NCI-H146 treated with DMSO at 0.1 percent for 48 hours (cell line): ENCODE results near the gene PAQR8.
"Not testable (repeated sequence)": the region's sequence is repeated elsewhere in the genome, so short reads cannot be mapped to it uniquely, and the experiment has no call there.

Experiments
- DNase-seq: peaks from one replicate; lab custom pipeline; 2025; ENCODE audit not compliant: unreplicated experiment; lab: John Stamatoyannopoulos, UW

The PAQR8 gene

DNA sequence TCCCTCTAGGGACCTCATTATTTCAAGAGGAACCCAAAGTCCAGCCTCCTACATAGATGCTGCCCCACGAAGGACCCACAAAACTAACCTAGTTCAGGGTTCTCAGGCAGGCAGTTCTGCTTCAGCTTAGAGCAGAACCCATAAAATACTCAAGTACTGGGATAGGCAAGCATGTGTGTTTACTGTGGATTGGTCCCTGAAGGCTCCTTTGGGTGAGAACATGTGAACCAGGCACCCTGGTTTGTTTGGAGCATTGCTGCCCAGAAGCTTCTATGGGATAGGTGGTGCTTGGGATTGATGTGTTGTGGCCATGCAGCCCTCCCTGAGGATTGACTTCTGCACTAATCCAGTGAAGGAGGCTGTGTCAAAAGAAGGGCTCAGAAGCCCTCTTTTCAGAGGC, 43.3 kb downstream of the PAQR8 start:
- DNase-seq = no peak

GRCh38 chr6:52407467-52407866, 45.5 kb downstream of the PAQR8 start:
- DNase-seq = peak; percentile 29

DNA sequence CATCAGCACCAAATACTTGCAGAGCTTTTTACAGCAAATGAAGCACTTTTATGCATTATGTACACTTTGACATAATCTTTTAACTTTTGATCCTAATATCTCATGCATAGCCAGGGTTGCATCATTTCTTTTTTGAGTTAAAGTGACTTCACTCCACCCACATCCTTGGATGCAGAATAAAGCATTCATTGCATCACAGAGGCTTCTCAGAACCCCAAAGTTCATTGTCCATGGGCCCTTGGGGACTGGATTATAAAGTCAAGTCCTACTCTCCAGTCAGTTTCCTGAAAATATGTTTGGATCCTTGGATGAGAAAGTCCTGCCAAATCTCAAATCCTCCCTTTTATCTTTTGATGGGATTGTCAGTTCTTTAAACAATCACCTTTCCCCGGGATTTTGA, 47.5 kb downstream of the PAQR8 start:
- no peak for DNase-seq

- no peak for DNase-seq
Observed at GRCh38 chr6:52410979-52411378, 49.0 kb downstream of the PAQR8 start.

- no peak for DNase-seq
Observed at GRCh38 chr6:52411911-52412310, 50.0 kb downstream of the PAQR8 start.

DNA sequence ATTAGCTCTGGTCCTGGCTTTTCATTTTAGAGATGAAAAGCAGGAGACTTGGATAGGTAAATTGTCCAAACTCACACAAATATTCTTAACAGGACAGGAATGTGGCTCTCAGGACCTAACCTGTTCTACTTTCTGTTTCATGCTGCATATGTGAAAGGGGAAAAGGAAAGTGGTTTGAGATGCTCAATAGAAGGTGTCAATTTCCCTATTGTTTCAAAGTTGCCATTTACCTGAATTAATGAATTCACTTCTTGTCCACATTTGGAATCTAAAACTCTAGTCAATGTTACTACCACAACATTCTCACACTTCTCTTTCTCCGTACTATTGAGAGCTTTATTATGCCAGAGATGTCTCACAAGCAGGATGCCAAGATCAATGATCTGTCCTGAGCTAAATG, 53.4 kb downstream of the PAQR8 start:
- no peak for DNase-seq

GRCh38 chr6:52415917-52416628, 54.1 kb downstream of the PAQR8 start:
- DNase-seq = no peak

- DNase-seq = peak; percentile 52
Observed at GRCh38 chr6:52416629-52417151, 54.7 kb downstream of the PAQR8 start.

DNA sequence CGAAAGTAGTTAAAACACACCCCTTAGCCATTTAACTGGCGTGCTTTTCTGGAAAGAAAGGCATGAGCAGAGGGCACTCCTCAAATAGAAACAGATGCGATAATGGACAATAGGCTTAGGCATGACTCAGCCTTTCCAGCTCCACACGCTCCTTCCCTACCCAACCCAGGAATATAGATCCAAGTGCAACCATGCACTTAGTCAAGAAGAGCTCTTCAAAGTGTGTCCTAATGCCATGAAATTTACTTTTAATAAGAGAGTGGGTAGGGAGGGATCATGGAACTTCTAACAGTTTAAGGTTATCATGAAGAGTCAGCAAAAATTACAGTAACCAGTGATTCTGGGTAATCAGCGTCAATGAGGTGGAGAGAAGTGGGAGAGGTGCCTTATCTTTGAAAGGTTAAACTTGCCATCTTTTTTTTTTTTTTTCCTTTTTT, 55.7 kb downstream of the PAQR8 start:
- DNase-seq = no peak

- no peak for DNase-seq
Observed at GRCh38 chr6:52418606-52419005, 56.7 kb downstream of the PAQR8 start.

DNA sequence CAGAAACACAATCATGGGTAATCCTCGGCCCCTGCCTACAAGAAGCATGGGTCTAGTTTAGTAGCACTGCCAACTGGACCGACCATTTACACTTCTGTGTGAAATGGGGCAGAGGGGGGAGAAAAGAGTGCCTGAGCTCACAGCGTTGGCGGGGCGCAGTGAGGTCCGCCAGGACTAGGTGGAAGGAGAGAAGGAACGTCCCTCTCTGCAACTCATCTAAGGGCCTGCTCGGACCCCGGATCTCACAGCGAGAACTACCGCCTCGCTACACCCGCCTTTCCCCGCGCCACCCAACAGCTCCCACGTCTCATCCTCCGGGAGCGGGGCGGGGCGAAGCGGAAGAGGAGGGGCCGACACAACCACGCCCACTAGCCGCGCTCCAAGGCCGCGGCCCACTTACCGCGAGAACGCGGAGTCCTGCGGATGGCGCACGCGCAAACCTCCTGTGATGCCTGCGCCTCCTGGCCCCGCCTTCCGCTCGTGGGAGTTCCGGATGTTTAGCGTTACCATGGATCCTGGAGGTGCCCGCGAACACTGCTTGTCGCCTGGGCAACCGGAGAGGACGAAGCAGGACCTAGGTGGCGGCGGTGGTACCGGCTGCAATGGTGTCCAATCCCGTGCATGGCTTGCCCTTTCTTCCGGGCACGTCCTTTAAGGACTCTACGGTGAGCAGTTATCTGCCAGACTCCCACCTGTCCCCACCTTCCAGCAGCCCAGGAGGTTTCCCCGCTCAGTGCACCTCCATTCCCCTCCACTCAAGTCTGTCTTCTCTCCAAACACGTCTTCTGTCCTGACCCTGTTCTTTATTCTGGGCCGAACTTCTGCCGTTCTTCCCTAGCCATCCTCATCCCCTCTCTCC, 58.1 kb downstream of the PAQR8 start, which contains the start of gene EFHC1:
EFHC1 (plus strand) TSS at position 534 of the 859 bp plus-strand sequence; CDS start at position 603, 69 bp downstream.
- DNase-seq = peak; percentile 96

DNA sequence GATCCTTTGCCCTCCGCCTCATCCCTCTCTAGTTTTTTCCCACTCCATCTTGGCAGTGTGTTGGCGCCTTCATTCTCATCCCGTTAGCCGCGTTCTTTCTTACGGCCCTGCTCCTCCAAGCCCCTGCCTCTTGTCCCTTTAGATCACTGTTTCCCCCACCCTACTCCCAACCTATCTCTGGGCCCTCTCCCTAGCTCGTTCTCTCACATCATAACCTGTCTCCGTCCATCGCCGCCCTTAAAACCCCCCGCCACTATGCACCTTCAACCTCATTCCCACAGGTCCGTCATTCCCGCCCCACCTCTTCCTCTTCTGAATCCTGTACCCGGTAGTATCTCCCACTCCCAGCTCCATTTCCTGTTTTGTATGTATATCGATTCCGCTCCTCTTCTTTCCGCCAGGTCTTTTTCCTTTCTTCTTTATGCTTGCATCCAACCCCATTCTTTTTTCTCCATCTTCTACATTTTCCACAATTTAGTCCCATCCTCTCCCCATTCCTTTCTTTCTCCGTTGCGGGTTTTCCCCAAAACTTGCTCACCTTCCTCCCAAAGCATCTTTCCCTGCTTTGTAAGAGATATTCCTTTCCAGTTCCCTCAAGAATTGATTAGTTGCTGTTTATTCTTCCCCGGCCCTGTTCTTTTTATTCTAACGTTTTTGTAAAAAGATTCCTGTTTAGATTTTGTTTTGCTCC, 58.9 kb downstream of the PAQR8 start:
- peak; percentile 73 for DNase-seq

DNA sequence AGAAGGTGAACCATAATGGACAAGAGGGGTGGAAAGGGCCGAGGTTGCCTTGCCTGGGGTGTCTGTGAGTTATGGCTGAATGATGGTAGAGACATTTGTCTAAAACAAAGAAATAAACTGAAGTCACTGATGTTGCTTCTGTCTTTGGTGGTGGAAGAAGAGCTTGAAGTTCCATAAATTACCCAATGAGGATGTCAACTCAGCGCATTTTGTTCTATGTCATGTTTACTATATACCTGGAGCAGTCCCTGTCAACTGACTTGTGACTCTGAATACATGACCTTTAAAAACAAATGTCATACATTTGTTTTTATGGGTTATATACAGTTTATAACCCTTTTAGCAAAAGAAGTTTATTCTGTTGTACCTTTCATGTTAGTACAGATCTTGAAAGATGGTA, 60.2 kb downstream of the PAQR8 start:
- DNase-seq = no peak

DNA sequence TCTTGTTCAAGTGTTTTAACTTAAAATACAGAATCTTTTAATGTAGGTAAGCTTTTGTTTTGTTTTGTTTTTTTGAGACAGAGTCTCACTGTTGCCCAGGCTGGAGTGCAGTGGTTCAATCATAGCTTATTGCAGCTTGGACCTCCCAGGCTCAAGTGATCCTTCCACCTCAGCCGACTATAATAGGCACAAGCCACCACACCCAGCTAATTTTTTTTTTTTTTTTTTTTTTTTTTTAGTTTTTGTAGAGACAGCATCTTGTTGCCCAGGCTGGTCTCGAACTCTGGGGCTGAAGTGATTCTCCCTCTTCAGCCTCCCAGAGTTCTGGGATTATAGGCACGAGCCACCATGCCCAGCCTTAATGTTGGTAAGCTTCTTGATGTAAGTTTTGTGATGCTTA, 61.5 kb downstream of the PAQR8 start:
- DNase-seq = no peak

DNA sequence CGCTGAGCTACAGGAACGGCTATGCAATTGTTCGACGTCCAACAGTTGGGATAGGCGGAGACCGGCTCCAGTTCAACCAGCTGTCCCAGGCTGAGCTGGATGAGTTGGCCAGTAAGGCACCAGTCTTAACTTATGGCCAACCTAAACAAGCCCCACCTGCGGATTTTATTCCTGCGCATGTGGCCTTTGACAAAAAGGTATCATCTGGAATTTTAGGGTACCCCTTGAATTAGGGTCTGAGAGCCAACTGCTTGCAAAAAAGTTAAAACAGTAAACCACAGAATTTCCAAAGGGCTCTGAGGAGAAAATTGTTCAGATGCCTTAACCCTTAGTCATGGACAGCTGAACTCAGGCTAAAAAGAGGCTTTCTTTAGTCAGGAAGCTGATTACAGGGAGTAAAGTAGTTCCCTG, 62.0 kb downstream of the PAQR8 start:
- no peak for DNase-seq

- DNase-seq = no peak
Observed at GRCh38 chr6:52424513-52424912, 62.6 kb downstream of the PAQR8 start.

DNA sequence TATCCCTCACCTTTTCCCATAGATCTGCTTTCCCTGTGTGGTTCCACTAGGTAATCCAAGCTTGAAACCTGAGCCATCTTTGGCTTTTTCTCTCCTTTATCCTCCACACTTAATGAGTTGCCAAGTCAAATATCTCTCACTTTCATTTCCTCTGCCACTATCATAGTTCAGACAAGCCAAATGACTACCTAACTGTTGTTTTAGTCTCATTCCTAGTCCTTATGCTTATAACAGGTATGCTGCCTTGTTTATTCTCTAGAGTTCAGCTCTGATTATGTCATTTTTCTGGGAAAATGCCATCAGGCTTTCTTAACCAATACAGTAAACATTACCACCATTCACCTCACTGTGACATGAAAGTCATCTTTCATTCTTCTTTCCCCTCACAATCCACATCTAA, 64.7 kb downstream of the PAQR8 start:
- DNase-seq = no peak

- not testable (repeated sequence) for DNase-seq
Observed at GRCh38 chr6:52433294-52433693, 71.3 kb downstream of the PAQR8 start.

GRCh38 chr6:52435345-52435744, 73.4 kb downstream of the PAQR8 start:
- no peak for DNase-seq

DNA sequence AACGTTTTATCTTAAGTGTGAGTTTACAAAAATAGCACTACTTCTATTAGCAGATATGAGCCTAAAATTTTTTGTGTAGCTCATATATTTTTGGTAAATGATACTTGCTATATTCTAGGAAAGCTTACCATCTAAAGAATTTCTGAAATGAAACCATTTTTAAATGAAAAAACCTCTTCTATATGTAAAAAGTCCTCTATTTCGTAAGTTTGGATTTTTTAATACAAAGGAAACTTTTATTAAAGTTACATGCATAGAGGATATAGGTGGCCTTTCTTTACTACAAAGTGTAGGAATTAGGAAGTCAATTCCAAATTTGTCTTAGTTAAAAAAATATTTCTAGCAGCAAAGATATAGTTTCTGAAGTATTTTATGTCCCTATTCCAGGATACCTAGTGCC, 77.0 kb downstream of the PAQR8 start:
- no peak for DNase-seq

DNA sequence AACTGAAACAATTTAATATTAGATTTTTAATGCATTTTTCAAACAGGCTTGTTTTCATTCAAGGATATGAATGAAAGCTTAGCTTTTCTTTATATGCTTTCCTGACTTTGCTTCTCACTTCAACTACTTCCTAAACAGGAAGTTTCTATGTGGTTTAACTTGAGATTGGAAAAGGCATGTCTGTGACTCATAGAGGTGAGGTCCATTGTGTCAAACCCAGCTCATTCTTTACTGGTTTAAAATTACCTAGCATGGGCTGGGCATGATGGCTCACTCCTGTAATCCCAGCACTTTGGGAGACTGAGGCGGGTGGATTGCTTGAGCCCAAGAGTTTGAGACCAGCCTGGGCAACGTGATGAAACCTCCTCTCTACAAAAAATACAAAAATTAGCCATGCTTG, 92.6 kb downstream of the PAQR8 start:
- no peak for DNase-seq
